Neural cell (in vitro differentiated cells): ENCODE data around the gene LGSN. TPM values are rescaled to one million over a fixed set of nuclear protein-coding genes. Genes with fewer than 3 reads are reported as not detected.
"Not testable (repeated sequence)": the region's sequence is repeated elsewhere in the genome, so short reads cannot be mapped to it uniquely, and the experiment has no call there.

ENCODE experiments used
- H2AFZ ChIP-seq: fragments of 200-600, 300-800 bp; sonication (generic), shearing (Covaris generic); 2 replicates; pipeline ENCODE4 v1.6.0; 2014; ENCODE audit warnings: low read depth, mild to moderate bottlenecking, antibody characterized with exemption, low read length, moderate library complexity
- H3F3A ChIP-seq: fragments of 200-600 bp; shearing (Covaris generic); 2 replicates; pipeline ENCODE4 v1.6.1; 2016; ENCODE audit warnings: mild to moderate bottlenecking, moderate library complexity, mixed read lengths, antibody characterized with exemption, low read length; ENCODE audit not compliant: insufficient read depth, poor library complexity, severe bottlenecking
- H3K27ac ChIP-seq: fragments of 200-600, 300-800 bp; sonication (generic), shearing (Covaris generic); 2 replicates; pipeline ENCODE4 v1.5.1; 2014; ENCODE audit warnings: mild to moderate bottlenecking, low read length, moderate library complexity
- H3K27me3 ChIP-seq: fragments of 300-800, 200-600 bp; sonication (generic), shearing (Covaris generic); 2 replicates; pipeline ENCODE4 v1.6.0; 2014; ENCODE audit warnings: mild to moderate bottlenecking, low read depth, low read length, moderate library complexity; ENCODE audit not compliant: insufficient read depth
- H3K36me3 ChIP-seq: fragments of 300-800, 200-600 bp; sonication (generic), shearing (Covaris generic); 2 replicates; pipeline ENCODE4 v1.5.1; 2014; ENCODE audit warnings: mild to moderate bottlenecking, antibody characterized with exemption, low read length, moderate library complexity; ENCODE audit not compliant: insufficient read depth
- H3K4me2 ChIP-seq: fragments of 300-800, 200-600 bp; sonication (generic), shearing (Covaris generic); 2 replicates; pipeline ENCODE4 v1.6.0; 2014; ENCODE audit warnings: mild to moderate bottlenecking, low read length
- H3K4me3 ChIP-seq: fragments of 300-800, 200-600 bp; sonication (generic), shearing (Covaris generic); 2 replicates; pipeline ENCODE4 v1.5.1; 2014; ENCODE audit warnings: mild to moderate bottlenecking, low read length, moderate library complexity
- H3K79me2 ChIP-seq: fragments of 200-600 bp; shearing (Covaris generic); replicated peaks from 2 replicates; pipeline ENCODE4 v1.6.0; 2014; ENCODE audit warnings: mild to moderate bottlenecking, low read length, moderate library complexity; ENCODE audit not compliant: insufficient read depth
- H3K9ac ChIP-seq: fragments of 300-800, 200-600 bp; sonication (generic), shearing (Covaris generic); 2 replicates; pipeline ENCODE4 v1.6.1; 2016; ENCODE audit warnings: mild to moderate bottlenecking, low read length, mixed read lengths
- H3K9me2 ChIP-seq: fragments of 200-600 bp; shearing (Covaris generic); 2 replicates; pipeline ENCODE4 v1.6.1; 2016; ENCODE audit warnings: mild to moderate bottlenecking, low read length, mixed read lengths; ENCODE audit not compliant: insufficient read depth
- H3K9me3 ChIP-seq: fragments of 200-600, 300-800 bp; sonication (generic), shearing (Covaris generic); 2 replicates; pipeline ENCODE4 v1.6.1; 2016; ENCODE audit warnings: mild to moderate bottlenecking, mixed run types, low read length, moderate library complexity, mixed read lengths
- H4K20me1 ChIP-seq: fragments of 200-600 bp; shearing (Covaris generic); 2 replicates; pipeline ENCODE4 v1.6.1; 2016; ENCODE audit warnings: mild to moderate bottlenecking, mixed run types; ENCODE audit not compliant: insufficient read depth
- CTCF ChIP-seq: fragments of 450-650 bp; IDR thresholded peaks from 2 replicates; pipeline ENCODE4 v1.5.1; 2014; ENCODE audit warnings: antibody characterized with exemption, mild to moderate bottlenecking, moderate library complexity; ENCODE audit not compliant: poor library complexity, severe bottlenecking
- EP300 ChIP-seq: fragments of 450-650 bp; conservative IDR thresholded peaks from 2 replicates; pipeline ENCODE4 v1.6.1; 2014; ENCODE audit warnings: antibody characterized with exemption, mild to moderate bottlenecking, moderate library complexity; ENCODE audit not compliant: poor library complexity, severe bottlenecking
- EZH2 ChIP-seq: fragments of 200-600, 300-800 bp; shearing (Covaris generic), sonication (generic); IDR thresholded peaks from 2 replicates; pipeline ENCODE4 v1.6.1; 2014; ENCODE audit warnings: antibody characterized with exemption, low read length, borderline replicate concordance, mild to moderate bottlenecking; ENCODE audit not compliant: insufficient read depth, poor library complexity, severe bottlenecking
- MXI1 ChIP-seq: fragments of 450-650 bp; conservative IDR thresholded peaks from 2 replicates; pipeline ENCODE4 v1.6.1; 2014; ENCODE audit warnings: antibody characterized with exemption, mild to moderate bottlenecking; ENCODE audit not compliant: poor library complexity, severe bottlenecking
- POLR2AphosphoS5 ChIP-seq: IDR thresholded peaks from 2 replicates; pipeline ENCODE4 v1.6.1; 2012
- RAD21 ChIP-seq: fragments of 450-650 bp; conservative IDR thresholded peaks from 2 replicates; pipeline ENCODE4 v1.6.1; 2014; ENCODE audit warnings: antibody characterized with exemption, mild to moderate bottlenecking, moderate library complexity
- REST ChIP-seq: IDR thresholded peaks from 2 replicates; pipeline ENCODE4 v1.6.1; 2012; ENCODE audit warnings: borderline replicate concordance
- polyA plus RNA-seq: library from polyadenylated mRNA; depleted of rRNA; stranded (reverse); fragments of >200 nt; gene quantifications from 2 replicates; pipeline ENCODE4 v1.2.3, GENCODE V29; 2014

LGSN gene
- polyA plus RNA-seq, 1 donor from 2014 or later: not detected

GRCh38 chr6:63245420-63245819 is 74.4 kb downstream of the LGSN start:
- Histone ChIP-seq H3K79me2 (no peaks in the 10 kb centered on the region), H2AFZ (no peak overlapping the region), H3K9me2 (no peaks in the 10 kb centered on the region), H3K4me2 (no peak overlapping the region), H3K27me3 (no peaks in the 10 kb centered on the region), H3K9ac (no peak overlapping the region), H3K4me3 (no peak overlapping the region), H3F3A (no peaks in the 10 kb centered on the region), H3K9me3 (no peaks in the 10 kb centered on the region), H3K36me3 (no peaks in the 10 kb centered on the region), H4K20me1 (no peaks in the 10 kb centered on the region), H3K27ac (no peak overlapping the region)
- TF ChIP-seq CTCF (no peak), POLR2AphosphoS5 (no peak), EP300 (no peak), REST (no peak), MXI1 (no peak)

- Histone ChIP-seq H3K79me2 (no peaks in the 10 kb centered on the region), H3K9me3 (peaks cover 4% of the 10 kb centered on the region), H3F3A (no peaks in the 10 kb centered on the region), H3K4me3 (no peak overlapping the region), H3K27me3 (no peaks in the 10 kb centered on the region), H3K9me2 (no peaks in the 10 kb centered on the region), H3K4me2 (no peak overlapping the region), H3K9ac (no peak overlapping the region), H4K20me1 (no peaks in the 10 kb centered on the region), H3K36me3 (no peaks in the 10 kb centered on the region), H3K27ac (no peak overlapping the region), H2AFZ (no peak overlapping the region)
- peak; percentile 54 for TF ChIP-seq POLR2AphosphoS5
- TF ChIP-seq RAD21: no peak
- TF ChIP-seq EZH2: no peak
- TF ChIP-seq EP300: peak; percentile 84
These were observed 83.4 kb downstream of the LGSN start for GRCh38 chr6:63236398-63236817.

- H4K20me1 ChIP-seq, H3K27ac ChIP-seq, H3K9me2 ChIP-seq, H3K9me3 ChIP-seq, H3K4me3 ChIP-seq, H3K27me3 ChIP-seq, H3F3A ChIP-seq, H3K79me2 ChIP-seq, H2AFZ ChIP-seq, H3K9ac ChIP-seq, H3K36me3 ChIP-seq, H3K4me2 ChIP-seq: not testable (repeated sequence)
These were observed 89.3 kb downstream of the LGSN start for GRCh38 chr6:63230511-63230910.

- not testable (repeated sequence) for H4K20me1 ChIP-seq, H3K4me2 ChIP-seq, H3K9me3 ChIP-seq, H3K36me3 ChIP-seq, H3K27ac ChIP-seq, H3K4me3 ChIP-seq, H3K9ac ChIP-seq, H3K9me2 ChIP-seq, H3K79me2 ChIP-seq, H3F3A ChIP-seq, H2AFZ ChIP-seq, H3K27me3 ChIP-seq
These were observed 89.8 kb downstream of the LGSN start for GRCh38 chr6:63230027-63230426.

- H3F3A ChIP-seq, H3K79me2 ChIP-seq, H3K36me3 ChIP-seq, H4K20me1 ChIP-seq, H3K27me3 ChIP-seq, H3K27ac ChIP-seq, H3K9me3 ChIP-seq, H2AFZ ChIP-seq, H3K9me2 ChIP-seq, H3K9ac ChIP-seq, H3K4me3 ChIP-seq, H3K4me2 ChIP-seq: not testable (repeated sequence)
These were observed 91.6 kb downstream of the LGSN start for GRCh38 chr6:63227928-63228894.
